Skeletal muscle tissue (tissue), 4 donors: ENCODE results near the gene USF2. TPM values are rescaled to one million over a fixed set of nuclear protein-coding genes. Genes with fewer than 3 reads are reported as not detected.
"Not testable (repeated sequence)": the region's sequence is repeated elsewhere in the genome, so short reads cannot be mapped to it uniquely, and the experiment has no call there.

Source experiments
- H3K27ac ChIP-seq: one replicate; pipeline ENCODE4 v1.7.0; 2013; ENCODE audit warnings: mild to moderate bottlenecking, low read depth, low read length, inconsistent platforms
- H3K27me3 ChIP-seq, 3 donors: one replicate each; pipeline ENCODE4 v1.7.0; 2013; ENCODE audit warnings: low read length in 3 of 3; ENCODE audit not compliant: control insufficient read depth in 3 of 3, insufficient read depth in 3 of 3
- H3K36me3 ChIP-seq, 3 donors: one replicate each; pipeline ENCODE4 v1.7.0; 2013; ENCODE audit warnings: low read length in 3 of 3; ENCODE audit not compliant: control insufficient read depth in 3 of 3, insufficient read depth in 3 of 3
- H3K4me1 ChIP-seq, 3 donors: one replicate each; pipeline ENCODE4 v1.7.0; 2013; ENCODE audit warnings: low read length in 3 of 3, mild to moderate bottlenecking in 3 of 3; ENCODE audit not compliant: control insufficient read depth in 3 of 3, insufficient read depth in 3 of 3
- H3K4me3 ChIP-seq, 3 donors: one replicate each; pipeline ENCODE4 v1.7.0; 2013; ENCODE audit warnings: low read length in 3 of 3
- H3K9ac ChIP-seq, 3 donors: one replicate each; pipeline ENCODE4 v1.7.0; 2013; ENCODE audit warnings: low read length in 3 of 3, mild to moderate bottlenecking in 3 of 3, moderate library complexity in 2 of 3, low read depth in 1 of 3
- H3K9me3 ChIP-seq, 3 donors: one replicate each; pipeline ENCODE4 v1.7.0; 2013; ENCODE audit warnings: low read length in 3 of 3; ENCODE audit not compliant: control insufficient read depth in 3 of 3
- total RNA-seq: library from RNA; depleted of rRNA; stranded (reverse); fragments of >200 nt; gene quantifications from one replicate; pipeline ENCODE4 v1.2.3, GENCODE V29; 2014
- donor health status: Osteomylitis.

The USF2 gene, protein sequence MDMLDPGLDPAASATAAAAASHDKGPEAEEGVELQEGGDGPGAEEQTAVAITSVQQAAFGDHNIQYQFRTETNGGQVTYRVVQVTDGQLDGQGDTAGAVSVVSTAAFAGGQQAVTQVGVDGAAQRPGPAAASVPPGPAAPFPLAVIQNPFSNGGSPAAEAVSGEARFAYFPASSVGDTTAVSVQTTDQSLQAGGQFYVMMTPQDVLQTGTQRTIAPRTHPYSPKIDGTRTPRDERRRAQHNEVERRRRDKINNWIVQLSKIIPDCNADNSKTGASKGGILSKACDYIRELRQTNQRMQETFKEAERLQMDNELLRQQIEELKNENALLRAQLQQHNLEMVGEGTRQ
- total RNA-seq = 24.5 TPM

- H3K36me3 ChIP-seq = peaks cover 30 to 34% (median 34%) of the 10 kb centered on the region in 3 donors
- peak within 1 kb of the TSS; percentile 85 to 87 (median 86) for H3K4me3 ChIP-seq
- H3K27ac ChIP-seq = peak within 1 kb of the TSS; percentile 91
- H3K9ac ChIP-seq = peak within 1 kb of the TSS; percentile 91 to 96 (median 95)
- H3K27me3 ChIP-seq = no peaks in the 10 kb centered on the region
- H3K4me1 ChIP-seq = peaks cover 29 to 51% (median 41%) of the 10 kb centered on the region in 3 donors
- H3K9me3 ChIP-seq = no peaks in the 10 kb centered on the region
These were observed at the start of gene USF2 for GRCh38 chr19:35268536-35269437. TSS of gene USF2 (plus strand) at chr19:35268962. CDS start at chr19:35269102, 140 bp downstream.

DNA sequence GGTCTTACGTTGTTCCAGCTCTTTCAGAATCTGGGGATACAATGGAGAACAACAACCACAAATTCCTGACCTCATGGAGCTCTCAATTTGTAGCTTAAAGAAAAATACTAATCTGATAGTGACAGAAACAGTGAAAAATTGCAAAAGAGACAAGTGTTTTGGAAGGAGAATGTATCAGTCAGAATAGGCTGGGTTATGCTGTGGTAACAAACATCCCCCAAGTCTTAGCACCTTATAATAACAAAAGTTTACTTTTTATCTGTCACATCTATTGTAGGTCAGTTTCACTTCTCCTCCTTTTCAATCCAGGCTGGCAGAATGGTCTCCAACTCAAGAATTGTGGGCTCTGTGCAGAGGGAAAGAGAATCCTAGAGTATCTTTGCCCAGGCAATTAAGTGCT is 49.8 kb upstream of the USF2 start:
- peaks cover 4 to 10% (median 7%) of the 10 kb centered on the region in 3 donors for H3K27me3 ChIP-seq
- peaks cover 2 to 6% (median 6%) of the 10 kb centered on the region in 3 donors for H3K9me3 ChIP-seq
- H3K27ac ChIP-seq = no peak overlapping the region
- no peaks in the 10 kb centered on the region for H3K36me3 ChIP-seq
- H3K9ac ChIP-seq = no peak overlapping the region
- H3K4me1 ChIP-seq = peaks cover 5 to 10% (median 6%) of the 10 kb centered on the region in 3 donors
- H3K4me3 ChIP-seq = no peak overlapping the region

- no peaks in the 10 kb centered on the region for H3K36me3 ChIP-seq
- peaks cover 2 to 6% (median 6%) of the 10 kb centered on the region in 3 donors for H3K9me3 ChIP-seq
- H3K9ac ChIP-seq = no peak overlapping the region
- no peak overlapping the region for H3K4me3 ChIP-seq
- no peak overlapping the region for H3K27ac ChIP-seq
- peaks cover 0 to 3% (median 0%) of the 10 kb centered on the region in 3 donors for H3K4me1 ChIP-seq
- H3K27me3 ChIP-seq = peaks cover 7 to 15% (median 15%) of the 10 kb centered on the region in 3 donors
These were observed 48.3 kb upstream of the USF2 start for GRCh38 chr19:35220315-35220921.

DNA sequence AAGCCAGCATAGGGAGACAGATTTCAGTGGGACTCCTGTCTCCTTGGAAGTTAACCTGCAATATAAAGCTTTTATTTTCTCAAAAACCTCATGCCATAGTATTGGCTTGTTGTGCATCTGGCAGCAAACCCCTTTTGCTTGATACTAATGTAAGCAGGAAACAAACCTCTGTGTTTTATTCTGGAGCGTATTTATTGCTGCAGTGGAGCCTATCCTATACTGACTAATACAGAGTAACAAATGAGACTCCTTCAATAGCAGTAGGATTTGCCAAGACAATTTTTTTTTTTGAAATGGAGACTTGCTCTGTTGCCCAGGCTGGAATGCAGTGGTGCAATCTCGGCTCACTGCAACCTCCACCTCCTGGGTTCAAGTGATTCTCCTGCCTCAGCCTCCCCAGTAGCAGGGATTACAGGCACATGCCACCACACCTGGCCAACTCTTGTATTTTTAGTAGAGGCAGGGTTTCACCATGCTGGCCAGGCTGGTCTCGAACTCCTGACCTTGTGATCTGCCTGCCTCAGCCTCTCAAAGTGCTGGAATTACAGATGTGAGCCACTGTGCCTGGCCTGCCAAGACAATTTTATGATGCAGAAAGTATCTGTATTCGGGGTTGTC is 47.7 kb upstream of the USF2 start:
- not testable (repeated sequence) for H3K4me1 ChIP-seq, H3K9me3 ChIP-seq, H3K27ac ChIP-seq, H3K9ac ChIP-seq, H3K36me3 ChIP-seq, H3K4me3 ChIP-seq
- peaks cover 7 to 22% (median 15%) of the 10 kb centered on the region in 3 donors for H3K27me3 ChIP-seq

GRCh38 chr19:35222373-35223015 is 46.3 kb upstream of the USF2 start:
- H3K27ac ChIP-seq = no peak overlapping the region
- no peak overlapping the region for H3K4me3 ChIP-seq
- H3K27me3 ChIP-seq = peaks cover 7 to 25% (median 20%) of the 10 kb centered on the region in 3 donors
- H3K9ac ChIP-seq = no peak overlapping the region
- no peaks in the 10 kb centered on the region for H3K36me3 ChIP-seq
- peaks cover 0 to 3% (median 0%) of the 10 kb centered on the region in 3 donors for H3K4me1 ChIP-seq
- peaks cover 2 to 6% (median 3%) of the 10 kb centered on the region in 3 donors for H3K9me3 ChIP-seq

DNA sequence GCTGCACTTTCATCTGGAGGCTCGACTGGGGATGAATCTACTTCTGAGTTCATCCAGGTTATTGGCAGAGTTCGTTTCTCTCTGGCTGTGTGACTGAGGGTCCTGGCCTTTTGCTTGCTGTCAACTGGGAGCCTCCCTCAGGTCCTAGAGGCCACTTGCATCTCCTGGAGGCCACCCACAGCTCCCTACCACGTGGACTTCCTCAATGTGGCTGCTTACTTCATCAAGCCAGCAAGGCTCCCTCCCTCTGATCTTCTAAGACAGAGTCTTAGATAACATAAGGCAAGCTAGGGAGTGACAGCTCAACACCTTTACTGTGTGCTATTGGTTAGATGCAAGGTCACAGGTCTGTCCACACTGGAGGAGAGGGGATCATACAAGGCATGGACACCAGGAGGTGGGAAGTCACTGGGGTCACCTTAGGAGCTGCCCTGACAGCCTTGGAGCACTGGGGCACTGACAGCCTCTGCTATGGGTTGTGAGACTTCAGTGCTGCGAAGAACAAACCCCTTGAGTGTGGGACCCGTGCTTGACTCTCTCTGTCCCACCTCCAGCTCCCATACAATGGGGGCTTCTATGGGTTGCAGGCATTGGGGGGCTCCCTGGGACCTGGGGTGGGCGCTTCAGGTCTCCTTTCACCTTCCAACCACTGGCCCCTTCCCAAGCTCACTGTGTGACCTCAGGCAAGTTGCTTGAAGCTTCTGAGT is 45.5 kb upstream of the USF2 start:
- Histone ChIP-seq H3K9me3 (peaks cover 0 to 6% (median 2%) of the 10 kb centered on the region in 3 donors), H3K36me3 (no peaks in the 10 kb centered on the region), H3K27me3 (peaks cover 7 to 25% (median 20%) of the 10 kb centered on the region in 3 donors), H3K4me3 (no peak overlapping the region), H3K4me1 (peaks cover 0 to 3% (median 0%) of the 10 kb centered on the region in 3 donors), H3K9ac (no peak overlapping the region), H3K27ac (no peak overlapping the region)

GRCh38 chr19:35223862-35224505 is 44.8 kb upstream of the USF2 start:
- Histone ChIP-seq H3K27me3 (peaks cover 7 to 25% (median 20%) of the 10 kb centered on the region in 3 donors), H3K36me3 (no peaks in the 10 kb centered on the region), H3K9ac (no peak overlapping the region), H3K9me3 (peaks cover 0 to 4% (median 2%) of the 10 kb centered on the region in 3 donors), H3K4me1 (peaks cover 0 to 3% (median 0%) of the 10 kb centered on the region in 3 donors), H3K4me3 (no peak overlapping the region), H3K27ac (no peak overlapping the region)

DNA sequence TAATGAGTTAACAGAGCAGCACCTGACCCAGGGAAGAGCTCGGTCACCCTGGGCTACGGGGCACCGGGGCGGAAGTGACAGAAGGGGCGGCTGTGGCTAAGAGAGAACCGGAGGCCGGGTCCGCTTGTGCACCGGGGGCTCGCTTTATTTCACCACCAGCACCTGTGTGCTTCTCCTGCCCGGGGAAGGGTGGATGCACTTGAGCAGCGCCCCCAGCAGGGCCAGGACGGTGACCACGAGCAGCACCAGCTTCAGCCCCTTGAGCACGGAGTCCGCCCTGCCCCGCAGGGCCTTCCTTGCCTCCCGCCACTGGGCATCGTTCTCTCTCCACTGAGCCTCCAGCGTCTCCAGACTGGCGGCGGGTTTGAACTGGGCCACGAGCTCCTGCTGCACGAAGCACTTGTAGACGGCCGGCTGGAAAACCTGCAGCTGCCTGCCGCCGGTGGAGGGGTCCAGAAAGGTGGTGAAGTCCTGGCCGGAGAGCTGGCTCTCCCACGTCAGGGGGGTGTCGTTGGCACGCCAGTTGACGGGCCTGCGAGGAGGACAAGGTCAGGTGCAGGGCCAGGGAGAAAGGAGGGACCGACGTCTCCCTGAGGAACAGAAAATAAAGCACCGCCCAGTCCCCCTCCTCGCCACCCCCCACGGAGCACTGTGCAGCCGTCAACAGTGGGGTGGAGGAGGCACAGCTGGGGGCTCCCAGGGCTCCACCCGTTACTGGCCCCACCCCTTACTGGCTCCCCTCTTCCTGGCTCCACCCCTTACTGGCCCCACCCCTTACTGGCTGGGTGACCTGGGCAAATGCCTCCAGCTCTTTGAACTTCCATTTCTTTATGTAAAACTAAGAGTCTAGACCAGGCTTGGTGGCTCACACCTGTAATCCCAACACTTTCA is 43.8 kb upstream of the USF2 start:
- no peak overlapping the region for H3K9ac ChIP-seq
- no peaks in the 10 kb centered on the region for H3K36me3 ChIP-seq
- H3K4me1 ChIP-seq = peaks cover 0 to 3% (median 0%) of the 10 kb centered on the region in 3 donors
- no peaks in the 10 kb centered on the region for H3K9me3 ChIP-seq
- no peak overlapping the region for H3K4me3 ChIP-seq
- H3K27me3 ChIP-seq = peaks cover 7 to 25% (median 20%) of the 10 kb centered on the region in 3 donors
- H3K27ac ChIP-seq = no peak overlapping the region
